ENCODE measurements around the gene SLC22A5.

SLC22A5 gene

GRCh38 chr5:132369474-132370180 lies at the start of gene SLC22A5:
TSS of gene SLC22A5 (plus strand) at chr5:132369710. CDS start at chr5:132369973, 263 bp downstream.
- peak; percentile 48 for DNase-seq (ENCODE audit: low read depth)

- no peak for DNase-seq (ENCODE audit: low read depth)
Observed at GRCh38 chr5:132319975-132320374, 49.5 kb upstream of the SLC22A5 start.

- no peak for DNase-seq (ENCODE audit: low read depth)
Observed at GRCh38 chr5:132321109-132321721, 48.3 kb upstream of the SLC22A5 start.

GRCh38 chr5:132322266-132322665 lies 47.2 kb upstream of the SLC22A5 start:
- no peak for DNase-seq (ENCODE audit: low read depth)

DNA sequence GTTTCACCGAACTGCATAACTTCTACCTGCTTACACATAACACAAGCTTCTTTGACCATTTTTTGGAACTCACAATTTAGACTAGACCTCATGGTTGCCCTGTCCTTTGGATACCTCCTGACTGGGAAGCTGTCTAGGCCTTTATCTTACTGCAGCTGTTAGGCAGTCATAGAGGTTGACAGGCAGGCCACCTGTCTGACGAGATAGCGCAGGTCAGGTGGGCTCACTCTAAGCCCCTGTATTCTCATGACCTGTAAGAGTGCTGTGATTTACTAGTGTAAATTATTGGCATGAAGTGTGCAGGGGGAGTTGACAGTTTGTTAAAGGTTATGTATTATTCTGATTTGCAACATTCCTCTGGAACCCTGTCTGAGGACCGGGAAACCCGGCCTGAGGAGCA lies 46.3 kb upstream of the SLC22A5 start:
- no peak for DNase-seq (ENCODE audit: low read depth)

DNA sequence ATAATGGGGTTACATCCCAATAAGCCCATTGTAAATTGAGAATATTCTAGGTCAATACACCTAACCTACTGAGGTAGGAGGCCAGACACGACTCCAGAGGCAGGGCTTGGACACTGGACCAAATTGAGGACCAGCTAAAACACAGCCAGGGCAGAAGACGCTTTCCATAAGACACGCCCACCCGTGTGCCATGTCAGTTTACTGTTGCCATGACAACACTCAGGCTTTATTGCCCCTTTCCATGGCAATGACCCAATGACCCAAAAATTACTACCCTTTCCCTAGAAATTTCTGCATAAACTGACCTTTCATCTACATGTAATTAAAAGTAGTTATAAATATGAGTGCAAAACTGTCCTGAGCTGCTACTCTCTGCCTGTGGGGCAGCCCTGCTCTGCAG lies 43.8 kb upstream of the SLC22A5 start:
- no peak for DNase-seq (ENCODE audit: low read depth)

DNA sequence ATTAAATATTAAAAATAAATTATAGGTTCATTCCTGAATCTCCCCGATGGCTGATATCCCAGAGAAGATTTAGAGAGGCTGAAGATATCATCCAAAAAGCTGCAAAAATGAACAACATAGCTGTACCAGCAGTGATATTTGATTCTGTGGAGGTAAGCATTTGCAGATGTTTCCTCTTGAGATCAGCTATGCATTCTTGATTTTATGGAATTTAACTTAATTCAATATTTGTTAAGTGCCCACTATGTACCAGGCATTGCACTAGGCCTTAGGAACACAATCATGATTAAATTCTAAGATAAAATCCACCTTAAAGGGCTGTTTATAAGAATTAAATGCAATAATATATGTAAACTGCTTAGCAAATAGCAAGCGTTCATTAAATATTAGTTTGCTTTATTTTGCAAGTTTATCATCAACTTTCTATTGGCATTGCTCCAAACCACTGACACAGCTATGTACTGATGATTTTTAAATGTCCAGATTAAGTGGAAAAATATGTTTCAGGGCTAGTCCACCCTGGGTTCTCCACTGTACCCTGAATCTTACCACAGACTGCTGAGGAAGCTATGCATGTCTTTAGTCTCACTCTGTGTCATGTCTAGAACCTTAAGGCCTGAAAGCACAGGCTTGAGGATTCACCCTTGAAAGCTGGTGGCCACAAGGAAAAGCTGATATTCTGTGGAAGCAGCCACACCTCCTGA lies 42.1 kb upstream of the SLC22A5 start:
- DNase-seq (ENCODE audit: low read depth) = no peak

DNA sequence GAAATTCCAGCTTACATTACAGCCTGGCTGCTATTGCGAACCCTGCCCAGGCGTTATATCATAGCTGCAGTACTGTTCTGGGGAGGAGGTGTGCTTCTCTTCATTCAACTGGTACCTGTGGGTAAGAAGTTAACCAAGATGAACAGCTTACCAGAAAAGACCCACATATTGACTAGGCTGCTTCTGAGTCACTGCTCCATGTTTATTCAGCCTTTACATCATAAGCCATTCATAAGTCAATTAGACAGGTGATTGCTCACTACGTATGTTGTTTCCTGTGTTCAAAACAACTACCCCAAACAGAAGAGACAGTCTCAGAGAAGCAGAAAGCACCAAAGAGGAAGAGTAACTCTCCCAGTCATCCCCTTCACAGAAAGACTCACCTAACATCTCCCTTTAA lies 34.7 kb upstream of the SLC22A5 start:
- no peak for DNase-seq (ENCODE audit: low read depth)

GRCh38 chr5:132335402-132335801 lies 34.1 kb upstream of the SLC22A5 start:
- DNase-seq (ENCODE audit: low read depth) = no peak

GRCh38 chr5:132339502-132339901 lies 30.0 kb upstream of the SLC22A5 start:
- DNase-seq (ENCODE audit: low read depth) = no peak

GRCh38 chr5:132342291-132343180 lies 27.0 kb upstream of the SLC22A5 start:
- DNase-seq (ENCODE audit: low read depth) = no peak

- no peak for DNase-seq (ENCODE audit: low read depth)
Observed at GRCh38 chr5:132344775-132345514, 24.6 kb upstream of the SLC22A5 start.

- no peak for DNase-seq (ENCODE audit: low read depth)
Observed at GRCh38 chr5:132353486-132353995, 16.0 kb upstream of the SLC22A5 start.

GRCh38 chr5:132354381-132355139 lies 14.9 kb upstream of the SLC22A5 start:
- no peak for DNase-seq (ENCODE audit: low read depth)

GRCh38 chr5:132355140-132355765 lies 14.3 kb upstream of the SLC22A5 start:
- DNase-seq (ENCODE audit: low read depth) = no peak

GRCh38 chr5:132358775-132359174 lies 10.7 kb upstream of the SLC22A5 start:
- no peak for DNase-seq (ENCODE audit: low read depth)

DNA sequence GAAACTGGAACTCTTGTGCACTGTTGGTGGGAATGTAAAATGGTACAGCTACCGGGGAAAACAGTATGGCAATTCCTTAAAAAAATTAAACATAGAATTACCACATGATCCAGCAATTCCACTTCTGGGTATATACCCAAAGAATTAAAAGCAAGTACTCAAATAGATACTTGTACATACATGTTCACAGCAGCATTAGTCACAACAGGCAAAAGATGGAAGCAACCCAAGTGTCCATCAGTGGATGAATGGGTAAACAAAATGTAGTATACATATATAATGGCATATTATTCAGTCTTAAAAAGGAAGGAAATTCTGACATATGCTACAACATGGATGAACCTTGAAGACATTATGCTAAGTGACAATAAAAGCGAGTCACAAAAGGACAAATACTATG lies 7.4 kb upstream of the SLC22A5 start:
- no peak for DNase-seq (ENCODE audit: low read depth)

DNA sequence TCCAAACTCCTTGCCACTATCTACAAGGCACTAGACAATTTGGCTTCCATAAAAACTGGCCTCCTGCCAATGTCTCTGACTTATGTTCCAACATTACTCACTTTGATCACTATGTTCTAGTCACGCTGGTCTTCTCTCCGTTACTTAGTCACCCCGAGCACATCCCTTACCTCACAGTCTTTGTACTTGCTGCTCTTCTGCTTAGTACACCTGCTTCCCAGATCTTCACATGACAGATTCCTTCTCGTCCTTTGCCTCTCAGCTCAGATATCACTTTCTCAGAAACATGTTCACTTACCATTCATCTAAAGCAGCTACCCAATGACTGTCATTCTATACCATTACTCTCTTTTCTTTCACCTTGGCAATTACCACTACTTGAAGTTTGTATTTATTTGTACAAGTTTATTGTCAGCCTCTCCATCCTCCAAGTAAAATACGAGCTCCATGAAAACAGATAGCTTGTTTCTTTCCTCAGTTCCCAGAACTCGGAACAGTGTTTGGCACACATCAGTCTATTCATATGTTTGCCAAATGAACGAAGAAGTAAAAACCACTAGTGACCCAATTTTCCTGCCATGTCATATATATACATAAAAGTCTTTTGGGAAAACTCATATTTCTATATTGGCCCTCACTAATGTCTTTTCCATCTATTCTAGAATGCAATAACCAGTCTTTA lies 5.9 kb upstream of the SLC22A5 start:
- no peak for DNase-seq (ENCODE audit: low read depth)

DNA sequence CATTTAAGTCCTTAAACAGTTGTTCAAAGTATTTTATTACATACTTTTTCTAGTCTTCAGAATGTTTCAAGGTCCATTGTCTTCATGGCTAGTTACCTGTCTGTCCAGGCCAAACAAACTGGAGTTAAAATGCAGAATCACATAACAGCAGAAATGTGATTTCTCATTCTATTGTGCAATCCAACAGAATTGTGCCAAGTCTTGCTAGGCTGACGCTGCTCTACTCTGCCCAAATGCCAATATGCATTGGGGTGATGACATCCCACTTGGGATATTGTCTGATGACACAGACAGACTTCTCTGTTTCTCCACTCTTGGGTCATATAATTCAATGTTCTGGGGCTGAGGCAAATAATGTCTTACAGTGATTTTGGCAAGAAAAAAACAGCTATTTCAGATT lies 5.2 kb upstream of the SLC22A5 start:
- DNase-seq (ENCODE audit: low read depth) = no peak

Measured in stimulated activated CD8-positive, alpha-beta memory T cell treated with anti-CD3 and anti-CD28 coated beads, Interleukin-12 subunit alpha, Interleukin-12 subunit beta, amount 100 ng/mL, for 1 hour (primary cell).